ENCODE measurements around the gene CCNDBP1.
"Not testable (repeated sequence)": the region's sequence is repeated elsewhere in the genome, so short reads cannot be mapped to it uniquely, and the experiment has no call there.

Gene CCNDBP1, protein sequence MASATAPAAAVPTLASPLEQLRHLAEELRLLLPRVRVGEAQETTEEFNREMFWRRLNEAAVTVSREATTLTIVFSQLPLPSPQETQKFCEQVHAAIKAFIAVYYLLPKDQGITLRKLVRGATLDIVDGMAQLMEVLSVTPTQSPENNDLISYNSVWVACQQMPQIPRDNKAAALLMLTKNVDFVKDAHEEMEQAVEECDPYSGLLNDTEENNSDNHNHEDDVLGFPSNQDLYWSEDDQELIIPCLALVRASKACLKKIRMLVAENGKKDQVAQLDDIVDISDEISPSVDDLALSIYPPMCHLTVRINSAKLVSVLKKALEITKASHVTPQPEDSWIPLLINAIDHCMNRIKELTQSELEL

DNA sequence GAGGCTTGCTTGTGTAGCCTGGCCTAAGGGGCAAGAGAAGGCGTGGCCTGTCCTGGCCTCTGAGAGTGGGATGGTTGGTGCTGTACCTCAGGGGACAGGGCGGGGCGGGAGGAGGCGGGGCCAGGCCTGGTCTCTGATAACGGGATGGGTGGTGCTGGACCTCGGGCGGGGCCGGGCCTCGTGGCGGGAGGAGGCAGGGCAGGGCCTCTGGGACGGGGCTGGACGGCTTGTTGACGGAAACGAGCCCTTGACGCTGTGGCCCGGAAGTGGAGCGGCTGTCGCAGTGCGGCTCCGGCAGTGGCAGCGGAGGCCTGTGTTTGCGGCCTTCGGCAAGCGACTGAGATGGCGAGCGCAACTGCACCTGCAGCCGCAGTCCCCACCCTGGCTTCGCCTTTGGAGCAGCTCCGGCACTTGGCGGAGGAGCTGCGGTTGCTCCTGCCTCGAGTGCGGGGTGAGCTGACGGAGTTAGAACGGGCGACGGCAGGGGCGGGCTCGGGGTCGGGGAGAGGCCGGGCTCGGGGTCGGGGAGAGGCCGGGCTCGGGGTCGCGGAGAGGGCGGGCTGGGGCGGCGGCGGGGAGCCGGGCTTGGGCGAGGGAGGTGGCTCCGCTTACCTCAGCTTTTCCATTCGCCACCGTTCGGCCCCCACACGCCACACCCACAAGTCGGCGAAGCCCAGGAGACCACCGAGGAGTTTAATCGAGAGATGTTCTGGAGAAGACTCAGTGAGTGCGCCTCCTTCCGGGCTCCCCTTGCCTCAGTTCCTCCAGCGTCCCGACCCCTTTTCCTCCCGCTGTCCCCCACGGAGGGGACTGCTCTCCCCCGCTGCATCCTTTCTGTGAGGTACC lies at the start of gene CCNDBP1:
Gene CCNDBP1 (plus strand): TSS at position 247 of the 846 bp plus-strand sequence. CDS start 96 bp downstream, at position 343.
- DNase-seq, result peak; percentile 93

DNA sequence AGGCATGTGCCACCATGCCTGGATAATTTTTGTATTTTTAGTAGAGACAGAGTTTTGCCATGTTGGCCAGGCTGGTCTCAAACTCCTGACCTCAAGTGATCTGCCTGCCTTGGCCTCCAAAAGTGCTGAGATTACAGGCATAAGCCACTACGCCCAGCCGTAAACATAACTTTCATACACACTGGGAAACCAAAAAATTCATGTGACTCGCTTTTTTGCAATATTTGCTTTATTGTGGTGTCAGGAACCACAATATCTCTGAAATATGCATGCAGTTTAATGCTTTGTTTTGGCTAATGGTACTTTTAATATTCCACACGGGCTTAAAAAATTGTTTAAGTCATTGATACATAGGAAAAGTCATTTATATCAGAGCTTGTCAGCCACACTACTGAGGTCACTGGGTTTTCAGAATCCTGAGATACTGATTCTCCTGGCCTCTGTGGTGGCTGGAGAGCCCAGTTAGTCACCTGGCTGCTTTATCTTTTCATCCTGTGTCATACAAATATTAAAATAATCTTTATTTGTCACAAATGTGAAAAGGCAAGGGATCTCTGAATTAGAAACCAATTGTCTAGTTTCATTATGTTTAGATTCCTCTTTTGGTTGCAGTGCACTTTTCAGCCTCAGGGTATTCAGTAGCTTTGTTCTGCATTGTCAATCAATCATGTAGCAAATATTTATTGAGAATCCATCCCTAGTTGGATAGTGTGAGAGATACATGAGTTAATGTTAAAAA lies 41.8 kb upstream of the CCNDBP1 start:
- no peak for DNase-seq

DNA sequence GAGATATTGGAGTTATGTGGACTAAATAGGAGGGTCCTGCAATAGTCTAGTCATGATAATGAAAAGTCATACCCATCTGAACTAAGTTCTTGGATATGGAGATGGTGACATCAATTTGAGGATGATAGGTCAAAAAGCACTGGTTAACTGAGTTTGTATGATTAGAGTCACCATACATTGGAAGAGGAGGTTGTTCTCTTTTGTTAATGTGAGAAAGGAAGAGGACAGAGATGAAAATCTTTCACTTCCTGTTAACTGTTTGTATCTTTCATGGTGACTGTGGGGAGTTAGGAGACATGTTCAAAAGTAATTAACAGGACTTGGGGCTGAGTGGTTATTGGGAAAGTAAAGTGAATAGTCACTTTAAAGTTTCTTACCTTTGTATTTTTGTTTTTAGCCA lies 40.7 kb upstream of the CCNDBP1 start:
- DNase-seq, result no peak

DNA sequence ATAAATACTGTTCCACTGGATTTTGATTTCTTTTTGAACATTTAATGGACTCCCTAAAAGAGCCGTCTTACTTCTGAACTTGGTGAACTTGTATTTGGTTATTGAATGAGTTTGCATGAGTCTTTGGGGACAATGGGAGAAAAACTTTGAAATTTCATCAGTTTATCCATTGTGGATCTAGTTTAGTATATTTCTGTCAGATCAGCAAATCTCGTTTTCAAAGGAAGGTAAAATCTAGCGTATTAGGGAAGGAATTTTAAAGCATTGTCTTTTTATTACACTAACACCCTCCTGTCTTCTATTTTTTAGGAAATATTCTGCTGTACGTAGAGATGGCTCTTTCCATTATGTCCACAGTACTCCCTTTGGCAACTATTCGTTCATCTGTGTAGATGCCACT lies 39.0 kb upstream of the CCNDBP1 start:
- no peak for DNase-seq

DNA sequence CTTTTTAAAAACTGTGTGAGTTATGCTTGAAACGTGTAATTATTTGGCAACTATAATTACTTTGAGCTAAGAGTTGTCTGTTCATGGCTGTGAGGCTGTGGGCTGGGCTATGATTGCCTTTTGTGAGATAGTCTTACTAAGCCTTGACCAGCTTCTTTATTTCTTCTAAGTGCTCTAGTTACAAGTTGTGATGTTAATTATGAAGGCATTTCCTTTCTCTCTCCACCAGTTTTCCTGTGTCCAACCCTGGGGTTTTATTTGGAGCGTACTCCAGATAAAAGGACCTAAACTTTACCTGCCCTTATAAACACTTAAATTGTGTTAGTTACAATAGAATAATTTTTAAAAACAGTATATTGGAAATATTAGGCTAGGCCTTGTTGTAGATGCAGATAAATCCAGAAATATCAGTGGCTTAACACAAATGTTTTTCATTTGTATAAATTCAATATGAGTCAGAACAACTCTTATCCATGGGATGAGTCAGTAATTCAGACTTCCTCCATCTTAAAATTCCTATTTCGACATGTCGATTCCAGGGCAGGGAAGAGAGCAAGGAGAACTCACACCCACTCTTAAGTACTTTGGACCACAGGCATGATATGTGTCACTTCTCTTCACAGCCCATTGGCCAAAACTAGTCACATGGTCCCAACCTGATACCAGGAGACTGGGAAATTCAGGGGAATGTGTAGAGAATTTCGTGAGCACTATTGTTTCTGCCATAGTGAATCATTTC lies 34.8 kb upstream of the CCNDBP1 start:
- no peak for DNase-seq

DNA sequence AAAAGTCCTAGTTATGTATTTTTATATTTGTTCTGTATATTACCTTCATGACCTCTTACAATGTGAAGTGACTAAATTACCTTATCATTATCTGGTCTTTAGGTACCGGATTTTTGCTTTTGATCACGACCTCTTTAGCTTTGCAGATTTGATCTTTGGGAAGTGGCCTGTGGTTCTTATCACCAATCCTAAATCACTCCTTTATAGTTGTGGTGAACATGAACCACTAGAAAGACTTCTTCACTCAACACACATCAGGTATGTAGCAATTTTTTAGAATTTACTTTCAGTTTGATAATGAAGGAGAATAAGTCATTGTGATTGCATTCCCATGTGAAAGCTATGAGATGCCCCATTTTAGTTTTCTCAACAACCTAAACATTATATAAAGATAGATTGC lies 33.5 kb upstream of the CCNDBP1 start:
- DNase-seq, result no peak

DNA sequence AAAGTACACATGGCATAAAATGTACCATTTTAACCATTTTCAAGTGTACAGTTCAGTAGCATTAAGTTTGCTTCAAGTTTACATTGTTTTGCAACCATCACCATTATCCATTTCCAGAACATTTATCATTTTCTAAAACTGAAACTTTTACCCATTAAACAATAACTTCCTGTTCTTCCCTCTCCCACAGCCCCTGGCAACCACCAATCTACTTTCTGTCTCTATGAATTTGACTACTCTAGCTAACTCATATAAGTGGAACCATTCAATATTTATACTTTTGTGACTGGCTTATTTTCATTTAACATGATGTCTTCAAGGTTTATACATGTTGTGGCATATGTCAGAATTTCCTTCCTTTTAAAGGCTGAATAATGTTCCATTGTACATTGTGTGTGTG lies 31.9 kb upstream of the CCNDBP1 start:
- DNase-seq, result no peak

DNA sequence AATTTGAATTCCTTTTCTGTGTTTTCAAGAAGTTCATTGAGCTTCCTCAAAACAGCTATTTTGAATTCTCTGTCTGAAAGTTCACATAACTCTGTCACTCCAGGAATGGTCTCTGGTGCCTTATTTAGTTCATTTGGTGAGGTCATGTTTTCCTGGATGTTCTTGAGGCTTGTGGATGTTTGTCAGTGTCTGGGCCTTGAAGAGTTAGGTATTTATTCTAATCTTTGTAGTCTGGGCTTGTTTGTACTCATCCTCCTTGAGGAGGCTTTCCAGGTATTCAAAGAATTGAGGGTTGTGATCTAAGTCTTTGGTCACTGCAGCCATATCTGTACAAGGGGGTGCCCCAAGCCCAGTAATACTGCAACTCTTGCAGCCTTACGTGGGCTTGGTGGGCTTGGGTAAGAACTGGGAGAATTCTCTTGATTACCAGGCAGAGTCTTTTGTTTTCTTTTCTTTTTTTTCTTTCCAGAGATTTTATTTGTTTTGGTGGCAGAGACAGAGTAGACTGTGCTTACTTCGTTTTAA lies 19.3 kb upstream of the CCNDBP1 start:
- no peak for DNase-seq

DNA sequence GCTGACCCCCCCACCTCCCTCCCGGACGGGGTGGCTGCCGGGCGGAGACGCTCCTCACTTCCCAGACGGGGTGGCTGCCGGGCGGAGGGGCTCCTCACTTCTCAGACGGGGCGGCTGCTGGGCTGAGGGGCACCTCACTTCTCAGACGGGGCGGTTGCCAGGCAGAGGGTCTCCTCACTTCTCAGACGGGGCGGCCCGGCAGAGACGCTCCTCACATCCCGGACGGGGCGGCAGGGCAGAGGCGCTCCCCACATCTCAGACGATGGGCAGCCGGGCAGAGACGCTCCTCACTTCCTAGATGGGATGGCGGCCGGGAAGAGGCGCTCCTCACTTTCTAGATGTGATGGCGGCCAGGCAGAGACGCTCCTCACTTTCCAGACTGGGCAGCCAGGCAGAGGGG lies 17.9 kb upstream of the CCNDBP1 start:
- not testable (repeated sequence) for DNase-seq

DNA sequence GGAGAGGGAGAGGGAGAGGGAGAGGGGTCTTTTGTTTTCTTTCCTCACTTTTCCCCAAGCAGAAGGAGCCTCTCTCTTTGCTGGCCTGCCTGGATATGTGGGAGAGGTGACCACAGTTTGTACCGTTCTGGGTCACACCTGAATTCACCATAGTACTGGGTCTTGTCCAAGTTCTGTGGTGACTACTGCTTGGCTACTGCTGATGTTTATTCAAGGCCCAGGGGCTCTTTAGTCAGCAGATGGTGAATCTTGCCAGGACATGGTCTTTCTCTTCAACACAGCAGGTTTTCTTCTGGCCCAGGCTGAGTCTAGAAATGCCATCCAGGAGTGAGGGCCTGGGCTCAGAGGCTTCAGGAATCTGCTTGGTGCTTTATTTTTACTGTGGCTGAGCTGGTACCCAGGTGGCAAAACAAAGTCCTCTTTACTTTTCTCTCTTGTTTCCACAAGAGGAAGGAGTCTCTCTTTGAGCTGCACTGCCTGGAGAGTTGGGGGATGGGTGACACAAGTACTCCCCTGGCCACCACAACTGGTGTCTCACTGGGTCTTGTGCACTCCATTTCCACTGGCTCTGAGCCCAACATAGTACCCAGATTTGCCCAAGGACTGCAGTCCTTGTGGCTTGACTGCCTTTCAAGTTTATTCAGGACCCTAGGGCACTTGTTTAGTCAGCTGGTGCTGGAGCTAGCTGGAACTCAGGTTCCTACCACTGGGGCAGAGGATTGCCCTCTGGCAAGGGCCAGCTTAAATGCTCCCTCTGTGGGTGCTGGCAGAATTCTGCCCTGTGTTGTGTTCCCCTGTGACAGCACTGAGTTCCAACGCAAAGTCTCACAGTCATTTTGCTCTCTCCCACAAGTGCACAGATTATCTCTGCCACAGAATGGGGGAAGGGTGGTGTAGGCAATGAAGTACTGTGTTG lies 16.8 kb upstream of the CCNDBP1 start:
- DNase-seq, result peak; percentile 59

DNA sequence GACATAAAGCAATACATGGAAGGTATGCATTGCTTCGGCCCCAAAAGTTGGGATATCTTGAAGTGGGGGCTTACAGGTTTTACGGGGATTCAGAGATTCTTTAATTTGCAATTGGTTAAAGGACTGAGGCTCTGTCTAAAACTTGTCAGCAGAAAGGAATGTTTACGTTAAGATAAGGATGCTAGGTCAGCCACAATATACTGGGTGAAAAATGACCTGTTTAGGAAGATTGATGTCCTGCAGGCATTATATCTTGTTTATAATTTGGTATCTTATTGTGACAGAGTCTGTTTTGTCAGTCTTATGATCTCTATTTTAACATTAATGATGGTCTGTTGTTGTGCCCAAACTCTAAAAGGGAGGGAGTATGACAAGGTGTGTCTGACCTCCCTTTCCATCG lies 15.3 kb upstream of the CCNDBP1 start:
- no peak for DNase-seq

DNA sequence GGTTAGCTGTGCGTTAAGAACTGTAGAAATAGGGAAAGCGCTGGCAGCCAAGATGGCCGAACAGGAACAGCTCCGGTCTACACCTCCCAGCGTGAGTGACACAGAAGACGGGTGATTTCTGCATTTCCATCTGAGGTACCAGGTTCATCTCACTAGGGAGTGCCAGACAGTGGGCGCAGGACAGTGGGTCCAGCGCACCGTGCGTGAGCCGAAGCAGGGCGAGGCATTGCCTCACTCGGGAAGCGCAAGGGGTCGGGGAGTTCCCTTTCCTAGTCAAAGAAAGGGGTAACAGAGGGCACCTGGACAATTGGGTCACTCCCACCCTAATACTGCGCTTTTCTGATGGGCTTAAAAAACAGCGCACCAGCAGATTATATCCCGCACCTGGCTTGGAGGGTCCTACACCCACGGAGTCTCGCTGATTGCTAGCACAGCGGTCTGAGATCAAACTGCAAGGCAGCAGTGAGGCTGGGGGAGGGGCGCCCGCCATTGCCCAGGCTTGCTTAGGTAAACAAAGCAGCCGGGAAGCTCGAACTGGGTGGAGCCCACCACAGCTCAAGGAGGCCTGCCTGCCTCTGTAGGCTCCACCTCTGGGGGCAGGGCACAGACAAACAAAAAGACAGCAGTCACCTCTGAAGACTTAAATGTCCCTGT lies 9.4 kb upstream of the CCNDBP1 start:
- not testable (repeated sequence) for DNase-seq

DNA sequence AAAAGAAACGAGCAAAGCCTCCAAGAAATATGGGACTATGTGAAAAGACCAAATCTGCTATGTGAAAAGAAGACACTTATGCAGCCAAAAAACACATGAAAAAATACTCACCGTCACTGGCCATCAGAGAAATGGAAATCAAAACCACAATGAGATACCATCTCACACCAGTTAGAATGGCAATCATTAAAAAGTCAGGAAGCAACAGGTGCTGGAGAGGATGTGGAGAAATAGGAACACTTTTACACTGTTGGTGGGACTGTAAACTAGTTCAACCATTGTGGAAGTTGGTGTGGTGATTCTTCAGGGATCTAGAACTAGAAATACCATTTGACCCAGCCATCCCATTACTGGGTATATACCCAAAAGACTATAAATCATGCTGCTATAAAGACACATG lies 8.1 kb upstream of the CCNDBP1 start:
- DNase-seq, result not testable (repeated sequence)

DNA sequence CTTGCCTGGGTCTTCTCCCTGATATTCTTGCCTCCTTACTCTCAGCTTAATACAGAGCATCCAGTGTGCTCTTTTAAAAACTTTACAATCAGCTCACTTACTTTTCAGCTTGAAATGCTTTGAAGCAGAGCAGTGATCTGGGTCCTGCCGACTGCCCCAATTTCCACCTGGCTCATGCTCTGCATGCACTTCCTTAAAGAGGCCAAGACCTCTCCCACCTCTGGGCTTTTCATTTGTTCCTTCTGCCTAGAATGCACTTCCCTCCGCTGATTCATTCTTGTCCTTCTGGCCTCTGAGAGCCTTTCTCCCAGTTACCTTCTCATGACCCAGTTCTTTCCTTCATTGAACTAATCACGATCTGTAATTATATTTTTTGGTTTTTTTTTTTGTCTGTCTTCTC lies 1.9 kb upstream of the CCNDBP1 start:
- DNase-seq, result no peak

DNA sequence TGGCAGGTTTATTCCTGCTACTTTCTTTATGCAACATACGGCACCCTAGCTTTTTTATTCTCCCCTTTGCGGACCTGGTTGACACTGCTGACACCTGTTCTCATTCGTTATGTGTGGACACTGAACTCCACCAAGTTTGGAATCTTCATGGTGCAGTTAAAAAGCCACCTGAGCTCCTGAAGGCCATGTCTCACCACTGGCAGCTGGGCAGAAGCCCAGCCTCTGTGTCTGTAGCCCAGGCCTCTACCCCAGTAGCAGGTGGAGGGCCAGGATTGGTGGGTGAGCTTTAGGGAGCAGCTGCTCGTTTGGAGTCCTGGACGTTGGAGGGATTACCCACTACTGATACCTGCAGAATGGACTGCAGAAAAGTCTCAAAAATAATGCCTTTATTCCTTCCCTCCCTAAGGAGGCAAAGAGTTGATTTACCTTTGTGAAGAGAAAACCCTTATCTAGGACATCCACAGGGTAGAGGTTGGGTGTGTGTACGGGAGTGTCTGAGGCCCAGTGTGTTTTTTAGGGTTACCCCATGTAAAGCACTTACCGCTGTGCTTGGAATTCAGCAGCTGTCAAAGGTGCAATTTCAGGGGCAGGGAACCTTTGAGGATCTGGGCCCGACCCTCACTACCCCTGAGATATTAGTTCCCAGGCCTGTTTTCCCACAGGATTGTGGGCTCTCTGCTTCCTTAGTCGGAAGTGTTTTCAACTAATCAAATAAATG lies 637 bp upstream of the CCNDBP1 start:
- peak; percentile 34 for DNase-seq

DNA sequence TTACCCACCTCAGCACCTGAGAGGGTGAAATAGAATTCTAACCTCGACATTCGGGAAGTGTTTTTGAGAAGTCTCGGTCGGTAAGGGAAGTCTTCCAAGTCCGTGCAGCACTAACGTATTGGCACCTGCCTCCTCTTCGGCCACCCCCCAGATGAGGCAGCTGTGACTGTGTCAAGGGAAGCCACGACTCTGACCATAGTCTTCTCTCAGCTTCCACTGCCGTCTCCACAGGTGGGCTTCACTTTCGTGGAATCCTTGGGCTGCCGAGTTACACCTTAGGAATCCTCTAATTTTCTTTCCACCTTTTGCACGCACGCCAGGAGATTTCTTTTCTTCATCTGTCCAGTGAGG lies 775 bp downstream of the CCNDBP1 start:
- peak; percentile 76 for DNase-seq

DNA sequence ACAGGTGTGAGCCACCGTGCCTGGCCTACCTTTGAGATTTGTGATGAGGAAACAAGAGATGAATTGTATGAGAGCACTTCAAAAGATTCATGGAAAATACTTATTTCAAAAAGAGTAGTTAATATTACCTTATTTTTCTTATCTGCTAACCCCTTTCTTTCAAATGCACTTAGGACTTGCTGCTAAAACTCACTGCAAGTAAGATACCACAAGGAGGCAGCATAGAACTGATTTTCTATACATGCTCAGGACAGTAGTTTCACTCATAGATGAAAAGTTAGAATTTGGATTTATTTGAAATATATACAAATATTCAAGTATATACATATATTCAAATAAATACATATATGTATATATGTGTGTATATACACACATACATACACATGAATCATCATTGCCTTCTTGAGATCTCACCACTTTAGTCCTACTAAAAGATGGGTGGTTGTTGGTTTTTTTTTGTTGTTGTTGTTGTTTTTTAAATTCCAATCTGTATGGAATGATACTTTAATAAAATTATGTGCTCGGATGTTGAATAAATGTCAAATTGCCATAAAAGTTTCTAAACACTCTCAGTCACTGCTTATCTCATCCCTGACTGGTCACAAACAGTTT lies 2.4 kb downstream of the CCNDBP1 start:
- peak; percentile 65 for DNase-seq

DNA sequence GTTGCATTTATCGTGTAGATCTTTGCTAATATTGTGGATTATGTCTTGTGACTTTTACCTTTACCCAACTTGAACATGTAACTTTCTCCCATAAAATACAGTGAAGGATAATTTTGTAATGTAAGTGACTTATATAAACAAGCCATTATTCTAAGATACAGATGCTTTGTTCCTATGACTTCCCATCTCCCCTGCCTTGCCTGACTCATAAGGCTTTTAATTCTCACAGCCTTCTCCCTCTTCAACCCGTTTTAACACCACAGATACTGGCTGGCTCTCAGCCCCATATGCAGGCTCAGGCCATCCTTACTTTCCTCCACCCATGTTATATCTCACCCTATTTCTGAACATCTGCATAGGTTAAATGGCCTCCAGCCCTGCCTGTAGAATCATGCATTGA lies 4.1 kb downstream of the CCNDBP1 start:
- DNase-seq, result no peak

DNA sequence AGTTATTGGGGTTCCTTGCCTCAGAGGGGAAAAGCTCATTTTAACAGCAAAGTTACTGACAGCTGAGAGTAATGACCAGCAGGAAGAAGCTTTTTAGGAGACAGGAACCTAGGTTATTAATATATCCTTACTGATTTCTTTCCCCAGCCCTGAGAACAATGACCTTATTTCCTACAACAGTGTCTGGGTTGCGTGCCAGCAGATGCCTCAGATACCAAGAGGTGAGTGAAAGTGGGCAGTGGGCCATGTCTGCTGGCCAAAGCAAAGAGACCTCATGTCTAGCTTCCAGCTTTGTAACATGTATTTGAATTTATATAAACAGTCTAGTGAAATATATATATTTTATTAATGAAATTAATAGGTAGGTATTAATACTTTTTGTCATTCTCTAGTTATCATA lies 5.0 kb downstream of the CCNDBP1 start:
- DNase-seq, result no peak

DNA sequence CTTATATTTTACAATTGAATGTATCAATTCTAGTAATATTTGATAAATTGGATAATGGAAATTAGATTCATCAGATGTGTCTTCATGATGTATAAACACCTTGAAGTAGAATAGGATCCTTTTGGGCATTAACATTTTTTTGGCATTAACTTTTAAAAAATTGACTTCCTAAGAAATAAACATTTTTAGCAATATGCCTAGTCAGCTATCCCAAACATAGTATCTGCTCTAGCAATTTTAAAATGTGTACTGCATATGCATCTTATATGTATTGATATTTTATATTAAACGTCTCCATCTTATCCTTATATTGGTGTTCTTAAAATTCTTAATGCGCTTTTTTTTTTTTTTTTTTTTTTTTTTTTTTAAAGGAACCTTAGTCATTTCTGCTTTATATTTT lies 8.5 kb downstream of the CCNDBP1 start:
- no peak for DNase-seq
